HCT116 (cell line): ENCODE data around the gene CETP.

Source experiments
- CBX3 ChIP-seq: IDR thresholded peaks from 2 replicates; pipeline ENCODE4 v1.6.1; 2012; ENCODE audit warnings: low read depth
- CEBPB ChIP-seq: IDR thresholded peaks from 2 replicates; pipeline ENCODE4 v1.6.1; 2012; ENCODE audit warnings: low read depth
- EZH2 ChIP-seq: fragments of 200-600 bp; sonication (generic); IDR thresholded peaks from 2 replicates; pipeline ENCODE4 v1.6.1; 2017; ENCODE audit warnings: antibody characterized with exemption, mixed run types
- FOSL1 ChIP-seq: IDR thresholded peaks from 2 replicates; pipeline ENCODE4 v1.6.1; 2012; ENCODE audit warnings: low read depth
- POLR2A ChIP-seq: IDR thresholded peaks from 2 replicates; pipeline ENCODE4 v1.7.0; 2011; ENCODE audit warnings: borderline replicate concordance; ENCODE audit not compliant: insufficient read depth, insufficient read length; ENCODE audit errors: extremely low read depth
- POLR2AphosphoS5 ChIP-seq: IDR thresholded peaks from 2 replicates; pipeline ENCODE4 v1.6.1; 2011; ENCODE audit warnings: mild to moderate bottlenecking, low read depth, low read length, moderate library complexity
- SP1 ChIP-seq: IDR thresholded peaks from 2 replicates; pipeline ENCODE4 v1.6.1; 2012; ENCODE audit warnings: low read depth
- YY1 ChIP-seq: IDR thresholded peaks from 2 replicates; pipeline ENCODE4 v1.6.1; 2011; ENCODE audit warnings: low read length, low read depth, moderate library complexity, mild to moderate bottlenecking; ENCODE audit not compliant: insufficient replicate concordance; ENCODE audit errors: extremely low read depth
- ZNF274 ChIP-seq: fragments of 200-500 bp; sonication (Bioruptor generic); IDR thresholded peaks from 2 replicates; pipeline ENCODE4 v1.6.1; 2014; ENCODE audit warnings: mild to moderate bottlenecking, low read depth, low read length, inconsistent platforms
- TF ChIP-seq, protein P1 (sequence below), 3 experiments: fragments of 200-600 bp in 1 of 3; sonication (generic) in 1 of 3; IDR thresholded peaks in 2 of 3; conservative IDR thresholded peaks in 1 of 3; 2 replicates each; pipeline ENCODE4 v1.5.1; 2012 to 2017; ENCODE audit warnings: low read depth in 2 of 3, low read length in 2 of 3, antibody characterized with exemption in 1 of 3, borderline replicate concordance in 1 of 3, control low read depth in 1 of 3, mild to moderate bottlenecking in 1 of 3, mixed read lengths in 1 of 3, mixed run types in 1 of 3, moderate library complexity in 1 of 3; ENCODE audit not compliant: insufficient read depth in 1 of 3
- TF ChIP-seq, protein P2 (sequence below): IDR thresholded peaks from 2 replicates; pipeline ENCODE4 v1.6.1; 2012
- TF ChIP-seq, protein P3 (sequence below): IDR thresholded peaks from 2 replicates; pipeline ENCODE4 v1.6.1; 2012; ENCODE audit warnings: low read depth

DNA sequence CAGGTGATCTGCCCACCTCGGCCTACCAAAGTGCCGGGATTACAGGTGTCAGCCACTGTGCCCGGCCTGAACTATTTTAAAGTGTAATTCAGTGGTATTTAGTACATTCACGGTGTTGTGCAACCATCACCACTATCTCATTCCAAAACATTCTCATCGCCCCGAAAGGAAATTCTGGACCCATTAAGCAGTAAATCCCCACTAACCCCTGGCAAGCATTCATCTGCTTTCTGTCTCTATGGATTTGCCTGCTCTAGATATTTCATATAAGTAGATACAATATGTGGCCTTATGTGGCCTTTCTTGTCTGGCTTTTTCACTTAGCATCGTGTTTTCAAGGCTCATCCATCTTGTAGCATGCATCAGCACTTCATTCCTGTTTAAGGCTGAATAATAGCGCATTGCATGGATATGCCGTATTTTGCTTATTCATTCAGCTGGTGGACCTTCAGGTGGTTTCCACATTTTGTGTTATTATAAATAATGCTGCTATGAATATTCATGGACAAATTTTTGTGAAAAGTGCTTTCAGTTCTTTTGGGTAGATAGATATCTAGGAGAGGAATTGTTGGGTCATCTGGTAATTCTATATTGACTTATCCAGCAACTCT is 38.2 kb upstream of the CETP start:
- TF ChIP-seq CEBPB: no peak
- TF ChIP-seq, protein P1, sequence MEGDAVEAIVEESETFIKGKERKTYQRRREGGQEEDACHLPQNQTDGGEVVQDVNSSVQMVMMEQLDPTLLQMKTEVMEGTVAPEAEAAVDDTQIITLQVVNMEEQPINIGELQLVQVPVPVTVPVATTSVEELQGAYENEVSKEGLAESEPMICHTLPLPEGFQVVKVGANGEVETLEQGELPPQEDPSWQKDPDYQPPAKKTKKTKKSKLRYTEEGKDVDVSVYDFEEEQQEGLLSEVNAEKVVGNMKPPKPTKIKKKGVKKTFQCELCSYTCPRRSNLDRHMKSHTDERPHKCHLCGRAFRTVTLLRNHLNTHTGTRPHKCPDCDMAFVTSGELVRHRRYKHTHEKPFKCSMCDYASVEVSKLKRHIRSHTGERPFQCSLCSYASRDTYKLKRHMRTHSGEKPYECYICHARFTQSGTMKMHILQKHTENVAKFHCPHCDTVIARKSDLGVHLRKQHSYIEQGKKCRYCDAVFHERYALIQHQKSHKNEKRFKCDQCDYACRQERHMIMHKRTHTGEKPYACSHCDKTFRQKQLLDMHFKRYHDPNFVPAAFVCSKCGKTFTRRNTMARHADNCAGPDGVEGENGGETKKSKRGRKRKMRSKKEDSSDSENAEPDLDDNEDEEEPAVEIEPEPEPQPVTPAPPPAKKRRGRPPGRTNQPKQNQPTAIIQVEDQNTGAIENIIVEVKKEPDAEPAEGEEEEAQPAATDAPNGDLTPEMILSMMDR (IDR thresholded peaks at IDR 0.05 in 2 of 3, conservative IDR thresholded peaks at IDR 0.05 in 1 of 3; ENCODE audit: borderline replicate concordance in 1 of 3, insufficient read depth in 1 of 3, low read depth in 2 of 3, low read length in 2 of 3): no peak
- no peak for TF ChIP-seq POLR2A
- TF ChIP-seq CBX3: no peak
- TF ChIP-seq YY1: no peak
- TF ChIP-seq FOSL1: no peak
- no peak for TF ChIP-seq EZH2
- TF ChIP-seq, protein P2, sequence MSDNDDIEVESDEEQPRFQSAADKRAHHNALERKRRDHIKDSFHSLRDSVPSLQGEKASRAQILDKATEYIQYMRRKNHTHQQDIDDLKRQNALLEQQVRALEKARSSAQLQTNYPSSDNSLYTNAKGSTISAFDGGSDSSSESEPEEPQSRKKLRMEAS: no peak
- TF ChIP-seq, protein P3, sequence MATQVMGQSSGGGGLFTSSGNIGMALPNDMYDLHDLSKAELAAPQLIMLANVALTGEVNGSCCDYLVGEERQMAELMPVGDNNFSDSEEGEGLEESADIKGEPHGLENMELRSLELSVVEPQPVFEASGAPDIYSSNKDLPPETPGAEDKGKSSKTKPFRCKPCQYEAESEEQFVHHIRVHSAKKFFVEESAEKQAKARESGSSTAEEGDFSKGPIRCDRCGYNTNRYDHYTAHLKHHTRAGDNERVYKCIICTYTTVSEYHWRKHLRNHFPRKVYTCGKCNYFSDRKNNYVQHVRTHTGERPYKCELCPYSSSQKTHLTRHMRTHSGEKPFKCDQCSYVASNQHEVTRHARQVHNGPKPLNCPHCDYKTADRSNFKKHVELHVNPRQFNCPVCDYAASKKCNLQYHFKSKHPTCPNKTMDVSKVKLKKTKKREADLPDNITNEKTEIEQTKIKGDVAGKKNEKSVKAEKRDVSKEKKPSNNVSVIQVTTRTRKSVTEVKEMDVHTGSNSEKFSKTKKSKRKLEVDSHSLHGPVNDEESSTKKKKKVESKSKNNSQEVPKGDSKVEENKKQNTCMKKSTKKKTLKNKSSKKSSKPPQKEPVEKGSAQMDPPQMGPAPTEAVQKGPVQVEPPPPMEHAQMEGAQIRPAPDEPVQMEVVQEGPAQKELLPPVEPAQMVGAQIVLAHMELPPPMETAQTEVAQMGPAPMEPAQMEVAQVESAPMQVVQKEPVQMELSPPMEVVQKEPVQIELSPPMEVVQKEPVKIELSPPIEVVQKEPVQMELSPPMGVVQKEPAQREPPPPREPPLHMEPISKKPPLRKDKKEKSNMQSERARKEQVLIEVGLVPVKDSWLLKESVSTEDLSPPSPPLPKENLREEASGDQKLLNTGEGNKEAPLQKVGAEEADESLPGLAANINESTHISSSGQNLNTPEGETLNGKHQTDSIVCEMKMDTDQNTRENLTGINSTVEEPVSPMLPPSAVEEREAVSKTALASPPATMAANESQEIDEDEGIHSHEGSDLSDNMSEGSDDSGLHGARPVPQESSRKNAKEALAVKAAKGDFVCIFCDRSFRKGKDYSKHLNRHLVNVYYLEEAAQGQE: no peak
- TF ChIP-seq POLR2AphosphoS5: no peak
- no peak for TF ChIP-seq ZNF274
- no peak for TF ChIP-seq SP1
